ENCODE results near the gene PLA2G4A.

GRCh38 chr1:186828611-186829454 lies at the start of gene PLA2G4A:
- no peak for TF ChIP-seq CTCF (IDR thresholded peaks at IDR 0.05; ENCODE audit: insufficient read depth, low read length)
- no peak for TF ChIP-seq REST (IDR thresholded peaks at IDR 0.05; ENCODE audit: insufficient replicate concordance, low read depth)
- peak; percentile 13; the same call in 1 of the 2 replicates for TF ChIP-seq POLR2AphosphoS5 (IDR thresholded peaks at IDR 0.05; ENCODE audit: low read depth)
- TF ChIP-seq GABPA (IDR thresholded peaks at IDR 0.05; ENCODE audit: low read depth) = no peak; the same call in 1 of the 2 replicates
